ENCODE data around the gene OR4D1. TPM values are rescaled to one million over a fixed set of nuclear protein-coding genes. Genes with fewer than 3 reads are reported as not detected.

Gene OR4D1
- total RNA-seq, 1 donor: not detected

DNA sequence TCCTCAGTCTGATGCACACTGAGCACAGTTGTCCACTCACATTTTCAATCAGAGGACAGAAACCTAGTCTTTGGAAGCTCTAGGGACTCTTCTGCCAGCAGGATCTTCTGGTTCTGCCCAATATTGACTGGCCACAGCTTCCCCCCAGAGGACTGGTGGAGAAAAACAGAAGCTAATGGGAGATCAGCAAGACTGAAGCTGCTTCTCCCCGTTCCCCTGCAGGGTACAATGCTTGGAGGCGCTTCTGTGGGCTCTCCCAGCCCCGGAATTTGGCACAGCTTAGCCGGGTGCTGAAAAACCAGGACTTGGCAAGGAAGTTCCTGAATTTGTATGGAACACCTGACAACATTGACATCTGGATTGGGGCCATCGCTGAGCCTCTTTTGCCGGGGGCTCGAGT, 54.7 kb downstream of the OR4D1 start:
- H3K27ac ChIP-seq (ENCODE audit: low read depth, low read length): no peak overlapping the region
- no peaks in the 10 kb centered on the region for H3K79me2 ChIP-seq (ENCODE audit: insufficient read depth, low read length)

GRCh38 chr17:58204796-58205195, 56.6 kb downstream of the OR4D1 start:
- no peak for DNase-seq (ENCODE audit: insufficient read length, low spot score, missing footprints)
- no peak overlapping the region for H3K4me2 ChIP-seq (ENCODE audit: insufficient read depth, low read length)
- H4K20me1 ChIP-seq (ENCODE audit: insufficient read depth, low read length): no peaks in the 10 kb centered on the region
- H2AFZ ChIP-seq (ENCODE audit: low read length): no peak overlapping the region
- H3K79me2 ChIP-seq (ENCODE audit: insufficient read depth, low read length): no peaks in the 10 kb centered on the region
- no peaks in the 10 kb centered on the region for H3K4me1 ChIP-seq (ENCODE audit: insufficient read depth, low read length)
- H3K9me3 ChIP-seq (ENCODE audit: low read depth, low read length): no peaks in the 10 kb centered on the region
- H3K27ac ChIP-seq (ENCODE audit: low read depth, low read length): no peak overlapping the region
- no peak overlapping the region for H3K4me3 ChIP-seq (ENCODE audit: insufficient read depth, low read length)
- H3K27me3 ChIP-seq (ENCODE audit: insufficient read depth, low read length): peaks cover 1% of the 10 kb centered on the region
- TF ChIP-seq, protein P1, sequence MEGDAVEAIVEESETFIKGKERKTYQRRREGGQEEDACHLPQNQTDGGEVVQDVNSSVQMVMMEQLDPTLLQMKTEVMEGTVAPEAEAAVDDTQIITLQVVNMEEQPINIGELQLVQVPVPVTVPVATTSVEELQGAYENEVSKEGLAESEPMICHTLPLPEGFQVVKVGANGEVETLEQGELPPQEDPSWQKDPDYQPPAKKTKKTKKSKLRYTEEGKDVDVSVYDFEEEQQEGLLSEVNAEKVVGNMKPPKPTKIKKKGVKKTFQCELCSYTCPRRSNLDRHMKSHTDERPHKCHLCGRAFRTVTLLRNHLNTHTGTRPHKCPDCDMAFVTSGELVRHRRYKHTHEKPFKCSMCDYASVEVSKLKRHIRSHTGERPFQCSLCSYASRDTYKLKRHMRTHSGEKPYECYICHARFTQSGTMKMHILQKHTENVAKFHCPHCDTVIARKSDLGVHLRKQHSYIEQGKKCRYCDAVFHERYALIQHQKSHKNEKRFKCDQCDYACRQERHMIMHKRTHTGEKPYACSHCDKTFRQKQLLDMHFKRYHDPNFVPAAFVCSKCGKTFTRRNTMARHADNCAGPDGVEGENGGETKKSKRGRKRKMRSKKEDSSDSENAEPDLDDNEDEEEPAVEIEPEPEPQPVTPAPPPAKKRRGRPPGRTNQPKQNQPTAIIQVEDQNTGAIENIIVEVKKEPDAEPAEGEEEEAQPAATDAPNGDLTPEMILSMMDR (IDR thresholded peaks at IDR 0.05; ENCODE audit: extremely low read depth, low read depth, low read length): no peak
- no peaks in the 10 kb centered on the region for H3K36me3 ChIP-seq (ENCODE audit: insufficient read depth, low read length)

More for the DNA sequence above, 54.7 kb downstream of the OR4D1 start:
- no peaks in the 10 kb centered on the region for H3K9me3 ChIP-seq (ENCODE audit: low read depth, low read length)
- H2AFZ ChIP-seq (ENCODE audit: low read length): no peak overlapping the region
- TF ChIP-seq, protein P1 (IDR thresholded peaks at IDR 0.05; ENCODE audit: extremely low read depth, low read depth, low read length): no peak
- H3K36me3 ChIP-seq (ENCODE audit: insufficient read depth, low read length): no peaks in the 10 kb centered on the region
- H3K4me2 ChIP-seq (ENCODE audit: insufficient read depth, low read length): no peak overlapping the region
- H3K27me3 ChIP-seq (ENCODE audit: insufficient read depth, low read length): peaks cover 7% of the 10 kb centered on the region
- no peaks in the 10 kb centered on the region for H4K20me1 ChIP-seq (ENCODE audit: insufficient read depth, low read length)
- H3K4me3 ChIP-seq (ENCODE audit: insufficient read depth, low read length): no peak overlapping the region
- no peak for DNase-seq (ENCODE audit: insufficient read length, low spot score, missing footprints)
- H3K4me1 ChIP-seq (ENCODE audit: insufficient read depth, low read length): no peaks in the 10 kb centered on the region

DNA sequence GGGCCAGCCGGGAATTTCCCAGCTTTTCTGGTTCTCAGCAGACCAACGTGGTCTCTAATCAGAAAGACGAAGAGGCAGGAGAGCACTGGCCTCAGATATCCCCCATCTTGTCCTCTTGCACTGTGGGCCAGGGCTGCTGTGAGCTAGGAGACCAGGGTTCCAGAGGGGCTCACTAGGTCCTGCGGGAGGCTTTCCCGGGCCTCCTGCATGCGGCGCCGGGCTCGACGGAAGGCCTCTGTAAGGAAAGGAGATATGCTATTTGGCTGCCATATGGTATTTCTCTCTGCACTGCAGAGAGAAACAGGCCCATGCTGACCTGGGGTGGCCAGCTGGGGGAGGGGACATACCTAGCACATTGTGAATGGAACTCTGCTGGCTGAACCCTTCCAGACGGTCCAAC, 57.8 kb downstream of the OR4D1 start:
- H3K4me2 ChIP-seq (ENCODE audit: insufficient read depth, low read length): no peak overlapping the region
- no peaks in the 10 kb centered on the region for H3K27me3 ChIP-seq (ENCODE audit: insufficient read depth, low read length)
- H3K4me1 ChIP-seq (ENCODE audit: insufficient read depth, low read length): no peaks in the 10 kb centered on the region
- H2AFZ ChIP-seq (ENCODE audit: low read length): no peak overlapping the region
- H3K79me2 ChIP-seq (ENCODE audit: insufficient read depth, low read length): no peaks in the 10 kb centered on the region
- H3K9me3 ChIP-seq (ENCODE audit: low read depth, low read length): no peaks in the 10 kb centered on the region
- TF ChIP-seq, protein P1 (IDR thresholded peaks at IDR 0.05; ENCODE audit: extremely low read depth, low read depth, low read length): no peak
- no peaks in the 10 kb centered on the region for H4K20me1 ChIP-seq (ENCODE audit: insufficient read depth, low read length)
- no peaks in the 10 kb centered on the region for H3K36me3 ChIP-seq (ENCODE audit: insufficient read depth, low read length)
- H3K4me3 ChIP-seq (ENCODE audit: insufficient read depth, low read length): no peak overlapping the region
- no peak overlapping the region for H3K27ac ChIP-seq (ENCODE audit: low read depth, low read length)
- DNase-seq (ENCODE audit: insufficient read length, low spot score, missing footprints): no peak

DNA sequence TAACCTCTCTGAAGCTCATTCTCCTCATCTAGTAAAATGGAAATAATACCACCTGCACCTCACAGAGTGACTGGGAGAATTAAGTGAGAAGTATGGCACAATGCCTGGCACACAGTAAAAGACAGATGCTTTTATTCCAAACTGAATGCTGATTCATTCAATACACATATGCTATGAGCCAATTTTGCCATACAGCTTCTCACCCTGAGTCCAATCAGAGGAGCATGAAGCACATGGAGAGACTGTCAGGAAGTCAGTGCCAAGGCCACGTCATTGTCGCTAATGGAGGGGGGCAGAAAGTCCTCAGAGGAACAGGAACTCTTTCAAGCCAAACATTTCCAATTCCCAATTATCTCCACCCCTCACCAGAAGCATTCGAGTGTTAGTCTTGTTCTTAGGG, 59.3 kb downstream of the OR4D1 start:
- TF ChIP-seq, protein P1 (IDR thresholded peaks at IDR 0.05; ENCODE audit: extremely low read depth, low read depth, low read length): no peak
- Histone ChIP-seq H3K79me2 (ENCODE audit: insufficient read depth, low read length) (no peaks in the 10 kb centered on the region), H3K27ac (ENCODE audit: low read depth, low read length) (no peak overlapping the region), H2AFZ (ENCODE audit: low read length) (no peak overlapping the region), H3K4me3 (ENCODE audit: insufficient read depth, low read length) (no peak overlapping the region), H3K27me3 (ENCODE audit: insufficient read depth, low read length) (no peaks in the 10 kb centered on the region), H4K20me1 (ENCODE audit: insufficient read depth, low read length) (no peaks in the 10 kb centered on the region), H3K36me3 (ENCODE audit: insufficient read depth, low read length) (peaks cover 4% of the 10 kb centered on the region), H3K9me3 (ENCODE audit: low read depth, low read length) (no peaks in the 10 kb centered on the region), H3K4me2 (ENCODE audit: insufficient read depth, low read length) (no peak overlapping the region), H3K4me1 (ENCODE audit: insufficient read depth, low read length) (no peaks in the 10 kb centered on the region)
- DNase-seq (ENCODE audit: insufficient read length, low spot score, missing footprints): no peak

Data from osteoblast (primary cell).